Activated CD8-positive, alpha-beta T cell treated with anti-CD3 and anti-CD28 coated beads for 36 hours (primary cell): ENCODE results near the gene RMND5B. TPM values are rescaled to one million over a fixed set of nuclear protein-coding genes. Genes with fewer than 3 reads are reported as not detected.
A peak's percentile ranks its signal among the peaks of the same experiment; 100 is the strongest.

Experiments
- ATAC-seq: fragments of 200-7000 bp; cut with Tn5 transposase; one replicate; pipeline ENCODE4 v1.10.0; 2021; ENCODE audit warnings: mild to moderate bottlenecking, moderate library complexity
- CTCF ChIA-PET: fragments of 350-600 bp; sonication (Branson Sonifier 250); formaldehyde crosslinking; loops from one replicate; lab custom pipeline; 2021; ENCODE audit warnings: antibody characterized with exemption; lab: Charles Lee
- POLR2A ChIA-PET: fragments of 350-600 bp; sonication (Branson Sonifier 250); formaldehyde crosslinking; loops from one replicate; lab custom pipeline; 2021; ENCODE audit warnings: antibody characterized with exemption; lab: Charles Lee
- DNase-seq: peaks from one replicate; pipeline ENCODE4 v3.0.0-alpha.2; 2020
- H3K27ac Mint-ChIP-seq: one replicate; pipeline ENCODE4 v1.8.0; 2021; ENCODE audit warnings: mild to moderate bottlenecking, mixed read lengths
- H3K27me3 Mint-ChIP-seq: one replicate; pipeline ENCODE4 v1.8.0; 2021; ENCODE audit warnings: mixed read lengths
- H3K36me3 Mint-ChIP-seq: one replicate; pipeline ENCODE4 v1.8.0; 2021; ENCODE audit warnings: low read depth, mixed read lengths
- H3K4me1 Mint-ChIP-seq: one replicate; pipeline ENCODE4 v1.8.0; 2021; ENCODE audit warnings: low read depth, mixed read lengths
- H3K4me3 Mint-ChIP-seq: one replicate; pipeline ENCODE4 v1.8.0; 2021; ENCODE audit warnings: mild to moderate bottlenecking, moderate library complexity, mixed read lengths
- H3K9me3 Mint-ChIP-seq: one replicate; pipeline ENCODE4 v1.8.0; 2021; ENCODE audit warnings: mixed read lengths
- CTCF ChIP-seq: fragments of 200-600 bp; IDR thresholded peaks from one replicate; pipeline ENCODE4 v1.8.0; 2022; ENCODE audit warnings: antibody characterized with exemption, mild to moderate bottlenecking
- intact Hi-C: fragments of 100-400 bp; cut with micrococcal nuclease; formaldehyde crosslinking; loops from one replicate; pipeline ENCODE4 v1.10.0; 2022
- total RNA-seq, 2 experiments: library from RNA; stranded (reverse); gene quantifications; one replicate each; pipeline ENCODE4 v1.2.3, GENCODE V29; 2021

The RMND5B gene
- total RNA-seq, 2 experiments from 2014 or later, result 32.9 to 33.4 TPM

DNA sequence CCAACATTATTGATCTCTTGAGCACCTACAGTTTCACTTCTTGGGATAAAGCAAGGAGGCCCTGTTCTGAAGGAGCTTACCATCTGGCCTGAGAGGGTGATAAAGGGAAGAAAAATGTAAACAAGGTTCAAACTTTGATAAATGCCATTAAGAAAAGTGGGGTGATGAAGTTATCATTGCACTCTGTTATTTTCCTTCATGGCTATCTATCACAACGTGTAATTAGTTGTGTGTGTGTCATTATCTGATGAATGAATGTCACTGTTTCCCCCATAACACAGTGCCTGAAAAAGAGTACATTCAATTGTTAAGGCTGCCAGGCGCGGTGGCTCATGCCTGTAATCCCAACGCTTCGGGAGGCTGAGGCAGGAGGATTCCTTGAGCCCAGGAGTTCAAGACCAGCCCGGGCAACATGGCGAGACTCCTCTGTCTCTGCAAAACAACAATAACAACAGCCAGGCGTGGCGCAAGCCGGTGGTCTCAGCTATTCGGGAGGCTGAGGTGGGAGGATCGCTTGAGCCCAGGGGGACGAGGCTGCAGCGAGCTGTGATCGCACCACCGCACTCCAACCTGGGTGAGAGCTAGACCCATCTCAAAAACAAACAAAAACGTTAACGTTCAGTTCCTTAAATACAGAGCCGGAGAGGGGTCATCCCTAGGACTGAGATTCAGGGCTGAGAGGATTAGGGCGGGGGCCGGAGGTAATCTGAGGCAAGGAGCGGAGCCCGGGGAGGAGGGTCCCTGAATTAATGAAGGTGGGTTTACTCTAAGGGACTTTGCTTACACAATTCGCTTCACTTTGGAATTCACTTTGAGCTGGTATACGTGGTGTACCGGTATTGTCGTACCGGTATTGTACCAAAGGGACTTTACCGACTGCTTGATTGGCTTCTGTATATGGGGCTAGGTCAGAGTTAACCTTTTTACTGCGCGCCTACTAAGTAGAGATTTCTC is 22.0 kb downstream of the RMND5B start:
- ChIA-PET CTCF (interaction anchor here (0.9 to 20.3 kb wide), 6 partner anchors 10 to 78 kb away, joined by 3 to 319 read pairs (median 4); no protein-coding TSS in a partner anchor), POLR2A (interaction anchor here (0.9 to 3.2 kb wide), 13 partner anchors 9 to 78 kb away, joined by 3 to 14 read pairs (median 4); partner anchors contain the start of genes HNRNPAB and RMND5B)
- Mint-ChIP-seq H3K27ac (peak overlapping the region; percentile 87), H3K4me1 (peaks cover 46% of the 10 kb centered on the region), H3K4me3 (peak overlapping the region; percentile 97), H3K27me3 (no peaks in the 10 kb centered on the region), H3K36me3 (peaks cover 46% of the 10 kb centered on the region), H3K9me3 (no peaks in the 10 kb centered on the region)
- no peak for TF ChIP-seq CTCF
- DNase-seq (no peak), ATAC-seq (no peak)
- intact Hi-C loops, result loop anchor here (5.0 kb wide), 1 partner anchor 35 kb away; no protein-coding TSS in a partner anchor

DNA sequence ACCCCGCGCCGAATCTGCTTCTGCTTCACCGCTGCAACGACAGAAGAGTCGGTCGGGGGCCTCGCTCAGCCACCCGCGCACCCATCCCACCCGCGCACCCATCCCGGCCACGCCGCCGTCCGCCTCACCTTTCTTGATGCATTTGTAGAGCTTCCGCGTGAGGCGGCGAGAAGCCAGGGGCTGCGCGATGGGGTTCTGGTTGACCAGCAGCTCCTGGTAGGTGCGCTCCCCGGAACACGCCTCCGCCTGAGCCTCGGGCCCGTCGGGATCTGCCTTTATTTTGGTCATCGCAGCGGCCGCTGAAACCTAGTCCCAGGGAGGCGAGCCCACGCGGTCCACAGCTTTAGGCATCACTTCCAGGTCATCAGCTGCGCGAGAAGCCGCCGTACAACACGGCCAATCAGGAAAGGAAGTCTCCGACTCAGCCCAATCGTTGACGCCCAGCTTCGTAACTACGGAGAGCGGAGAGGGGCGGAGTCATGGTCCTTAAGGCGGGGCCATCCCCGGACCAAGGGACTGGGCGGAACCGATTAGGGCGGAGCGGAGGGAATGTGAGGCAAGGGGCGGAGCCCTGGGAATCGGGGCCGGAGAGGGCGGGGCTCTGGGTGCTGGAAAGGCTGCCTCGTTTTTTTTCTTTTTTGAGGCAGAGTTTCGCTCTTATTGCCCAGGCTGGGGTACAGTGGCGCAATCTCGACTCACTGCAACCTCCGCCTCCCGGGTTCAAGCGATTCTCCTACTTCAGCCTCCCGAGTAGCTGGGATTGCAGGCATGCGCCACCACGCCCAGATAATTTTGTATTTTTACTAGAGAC is 22.9 kb downstream of the RMND5B start, which contains the start of gene NHP2:
NHP2 (minus strand) TSS at position 356 of the 811 bp plus-strand sequence; CDS start at position 288, 68 bp downstream.
- ChIA-PET POLR2A (interaction anchor here (0.9 to 3.2 kb wide), 12 partner anchors 10 to 79 kb away, joined by 3 to 14 read pairs (median 4); partner anchors contain the start of genes HNRNPAB and RMND5B), CTCF (interaction anchor here (1.2 to 20.3 kb wide), 4 partner anchors 9 to 79 kb away, joined by 4 to 319 read pairs (median 12); no protein-coding TSS in a partner anchor)
- ATAC-seq (peak; percentile 98), DNase-seq (peak; percentile 99)
- H3K4me3 Mint-ChIP-seq, result peak within 1 kb of the TSS; percentile 97
- intact Hi-C loops, result loop anchor here (5.0 kb wide), 1 partner anchor 36 kb away; no protein-coding TSS in a partner anchor
- no peaks in the 10 kb centered on the region for H3K27me3 Mint-ChIP-seq
- H3K27ac Mint-ChIP-seq, result peak within 1 kb of the TSS; percentile 87
- no peaks in the 10 kb centered on the region for H3K9me3 Mint-ChIP-seq
- peaks cover 42% of the 10 kb centered on the region for H3K4me1 Mint-ChIP-seq
- no peak for TF ChIP-seq CTCF
- peaks cover 39% of the 10 kb centered on the region for H3K36me3 Mint-ChIP-seq

DNA sequence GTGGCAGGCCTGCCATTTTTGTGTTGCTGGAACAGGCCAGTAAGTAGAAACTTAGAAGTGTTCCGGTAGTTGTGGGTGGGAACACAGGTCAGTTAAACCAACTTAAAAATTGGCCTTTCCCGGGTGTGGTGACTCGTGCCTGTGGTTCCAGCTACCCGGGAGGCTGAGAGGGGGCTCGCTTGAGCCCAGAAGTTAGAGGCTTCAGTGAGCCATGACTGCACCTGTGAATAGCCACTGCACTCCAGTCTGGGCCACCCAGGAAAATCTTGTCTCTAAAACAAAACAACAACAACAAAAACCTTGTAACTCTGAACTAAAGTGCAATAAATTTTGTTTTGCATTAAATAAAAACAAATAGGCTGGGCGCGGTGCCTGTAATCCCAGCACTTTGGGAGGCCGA is 24.3 kb downstream of the RMND5B start:
- Mint-ChIP-seq H3K4me3 (no peak overlapping the region), H3K9me3 (no peaks in the 10 kb centered on the region)

GRCh38 chr5:178160176-178160575 is 29.4 kb downstream of the RMND5B start:
- ChIA-PET POLR2A (no interaction called here), CTCF (interaction anchor here (1.0 to 20.3 kb wide), 2 partner anchors 11 to 85 kb away, joined by 3 to 319 read pairs; no protein-coding TSS in a partner anchor)
- TF ChIP-seq CTCF, result no peak
- Mint-ChIP-seq H3K9me3 (no peaks in the 10 kb centered on the region), H3K4me3 (no peak overlapping the region), H3K27ac (no peak overlapping the region), H3K36me3 (no peaks in the 10 kb centered on the region), H3K27me3 (peaks cover 5% of the 10 kb centered on the region), H3K4me1 (peaks cover 6% of the 10 kb centered on the region)
- intact Hi-C loops, result no loop called here
- ATAC-seq, result no peak
- no peak for DNase-seq

More for the DNA sequence above, 24.3 kb downstream of the RMND5B start:
- ChIA-PET POLR2A (interaction anchor here (0.6 to 1.2 kb wide), 3 partner anchors 40 to 58 kb away, joined by 3 to 5 read pairs (median 4); partner anchors contain the start of gene HNRNPAB), CTCF (interaction anchor here (3.2 to 20.3 kb wide), 2 partner anchors 8 to 80 kb away, joined by 19 to 319 read pairs; no protein-coding TSS in a partner anchor)
- H3K4me1 Mint-ChIP-seq, result peaks cover 28% of the 10 kb centered on the region
- no peak overlapping the region for H3K27ac Mint-ChIP-seq
- no peaks in the 10 kb centered on the region for H3K27me3 Mint-ChIP-seq
- no peak for TF ChIP-seq CTCF
- intact Hi-C loops, result no loop called here
- ATAC-seq (no peak), DNase-seq (no peak)
- peaks cover 26% of the 10 kb centered on the region for H3K36me3 Mint-ChIP-seq
